Caco-2 (cell line): ENCODE results near the gene CCDC116. TPM values are rescaled to one million over a fixed set of nuclear protein-coding genes. Genes with fewer than 3 reads are reported as not detected.
"Not testable (repeated sequence)": the region's sequence is repeated elsewhere in the genome, so short reads cannot be mapped to it uniquely, and the experiment has no call there.

ENCODE experiments used
- BruUV-seq: library from RNA; stranded (reverse); fragments of 400-500 nt; replicated peaks from 2 replicates; lab custom pipeline; 2021; lab: Mats Ljungman, UMichigan
- CTCF ChIA-PET: fragments of 300-600 bp; sonication (Branson Sonifier 250); formaldehyde crosslinking; loops from one replicate; lab custom pipeline; 2022; ENCODE audit warnings: antibody characterized with exemption; lab: Charles Lee
- POLR2A ChIA-PET: fragments of 300-600 bp; sonication (Branson Sonifier 250); formaldehyde crosslinking; loops from one replicate; lab custom pipeline; 2022; ENCODE audit warnings: antibody characterized with exemption; lab: Charles Lee
- DNase-seq, 2 experiments: peaks; one replicate each; pipeline versions ENCODE4 v3.0.0 to v3.0.0-alpha.2; 2020 to 2022
- H3K27me3 ChIP-seq: replicated peaks from 2 replicates; pipeline ENCODE4 v1.6.0; 2011; ENCODE audit warnings: low read length; ENCODE audit not compliant: control insufficient read depth, insufficient read depth
- H3K36me3 ChIP-seq: 2 replicates; pipeline ENCODE4 v1.5.1; 2011; ENCODE audit warnings: low read length; ENCODE audit not compliant: control insufficient read depth, insufficient read depth
- H3K4me1 ChIP-seq: fragments of 250-450 bp; sonication (Bioruptor Pico); 2 replicates; pipeline ENCODE4 v1.5.1; 2020; ENCODE audit warnings: mild to moderate bottlenecking
- H3K4me3 ChIP-seq: 2 replicates; pipeline ENCODE4 v1.5.1; 2011; ENCODE audit warnings: low read depth, mild to moderate bottlenecking, control low read depth, low read length
- H3K9me3 ChIP-seq: fragments of 250-450 bp; sonication (Bioruptor Pico); 2 replicates; pipeline ENCODE4 v1.5.1; 2020; ENCODE audit warnings: mild to moderate bottlenecking, moderate library complexity
- H3K27ac Mint-ChIP-seq: one replicate; pipeline ENCODE4 v1.8.0; 2022; ENCODE audit warnings: mixed read lengths; ENCODE audit not compliant: unreplicated experiment
- H3K27me3 Mint-ChIP-seq: one replicate; pipeline ENCODE4 v1.8.0; 2022; ENCODE audit warnings: mixed read lengths; ENCODE audit not compliant: insufficient read depth, unreplicated experiment
- H3K36me3 Mint-ChIP-seq: one replicate; pipeline ENCODE4 v1.8.0; 2022; ENCODE audit warnings: mild to moderate bottlenecking, mixed read lengths; ENCODE audit not compliant: insufficient read depth, unreplicated experiment
- H3K4me1 Mint-ChIP-seq: one replicate; pipeline ENCODE4 v1.8.0; 2022; ENCODE audit warnings: low read depth, mixed read lengths; ENCODE audit not compliant: unreplicated experiment
- H3K4me3 Mint-ChIP-seq: one replicate; pipeline ENCODE4 v1.8.0; 2022; ENCODE audit warnings: mild to moderate bottlenecking, moderate library complexity, mixed read lengths; ENCODE audit not compliant: unreplicated experiment
- H3K9me3 Mint-ChIP-seq: one replicate; pipeline ENCODE4 v1.8.0; 2022; ENCODE audit warnings: mixed read lengths; ENCODE audit not compliant: unreplicated experiment
- intact Hi-C: fragments of 100-400 bp; cut with micrococcal nuclease; formaldehyde crosslinking; loops from one replicate; pipeline ENCODE4 v1.10.0; 2022; ENCODE audit not compliant: unreplicated experiment
- total RNA-seq: library from RNA; stranded (reverse); gene quantifications from 2 replicates; pipeline ENCODE4 v1.2.3, GENCODE V29; 2022
- TF ChIP-seq, protein P1 (sequence below), 2 experiments: fragments of 200-600 bp in 1 of 2; IDR thresholded peaks; 1 replicate in 1 of 2; 2 replicates in 1 of 2; pipeline versions ENCODE4 v1.5.1 to v1.8.0; 2011 to 2022; ENCODE audit warnings: antibody characterized with exemption in 1 of 2, control low read depth in 1 of 2, inconsistent platforms in 1 of 2, low read depth in 1 of 2, low read length in 1 of 2, mild to moderate bottlenecking in 1 of 2, moderate library complexity in 1 of 2; ENCODE audit not compliant: insufficient read depth in 1 of 2, severe bottlenecking in 1 of 2, unreplicated experiment in 1 of 2

The CCDC116 gene
- total RNA-seq, 1 experiment from 2014 or later, result not detected

GRCh38 chr22:21636629-21637218 lies 4.2 kb downstream of the CCDC116 start:
- Histone ChIP-seq H3K36me3 (no peaks in the 10 kb centered on the region), H3K4me3 (no peak overlapping the region), H3K9me3 (no peaks in the 10 kb centered on the region), H3K27me3 (no peaks in the 10 kb centered on the region), H3K4me1 (peaks cover 22% of the 10 kb centered on the region)
- no peak for DNase-seq
- Mint-ChIP-seq H3K27me3 (no peaks in the 10 kb centered on the region), H3K9me3 (no peaks in the 10 kb centered on the region), H3K36me3 (peaks cover under 1% of the 10 kb centered on the region), H3K27ac (no peak overlapping the region), H3K4me1 (peaks cover 11% of the 10 kb centered on the region), H3K4me3 (no peak overlapping the region)
- ChIA-PET POLR2A (interaction anchor here (0.6 kb wide), 1 partner anchor 30 kb away, joined by 3 read pairs; no protein-coding TSS in a partner anchor), CTCF (no interaction called here)
- TF ChIP-seq, protein P1, sequence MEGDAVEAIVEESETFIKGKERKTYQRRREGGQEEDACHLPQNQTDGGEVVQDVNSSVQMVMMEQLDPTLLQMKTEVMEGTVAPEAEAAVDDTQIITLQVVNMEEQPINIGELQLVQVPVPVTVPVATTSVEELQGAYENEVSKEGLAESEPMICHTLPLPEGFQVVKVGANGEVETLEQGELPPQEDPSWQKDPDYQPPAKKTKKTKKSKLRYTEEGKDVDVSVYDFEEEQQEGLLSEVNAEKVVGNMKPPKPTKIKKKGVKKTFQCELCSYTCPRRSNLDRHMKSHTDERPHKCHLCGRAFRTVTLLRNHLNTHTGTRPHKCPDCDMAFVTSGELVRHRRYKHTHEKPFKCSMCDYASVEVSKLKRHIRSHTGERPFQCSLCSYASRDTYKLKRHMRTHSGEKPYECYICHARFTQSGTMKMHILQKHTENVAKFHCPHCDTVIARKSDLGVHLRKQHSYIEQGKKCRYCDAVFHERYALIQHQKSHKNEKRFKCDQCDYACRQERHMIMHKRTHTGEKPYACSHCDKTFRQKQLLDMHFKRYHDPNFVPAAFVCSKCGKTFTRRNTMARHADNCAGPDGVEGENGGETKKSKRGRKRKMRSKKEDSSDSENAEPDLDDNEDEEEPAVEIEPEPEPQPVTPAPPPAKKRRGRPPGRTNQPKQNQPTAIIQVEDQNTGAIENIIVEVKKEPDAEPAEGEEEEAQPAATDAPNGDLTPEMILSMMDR (IDR thresholded peaks at IDR 0.05; ENCODE audit: insufficient read depth in 1 of 2, low read depth in 1 of 2, low read length in 1 of 2, severe bottlenecking in 1 of 2, unreplicated experiment in 1 of 2), result no peak
- no TSS peak for BruUV-seq
- intact Hi-C loops, result no loop called here

- H3K4me3 Mint-ChIP-seq, POLR2A ChIA-PET, H3K9me3 ChIP-seq, H3K27ac Mint-ChIP-seq, H3K27me3 ChIP-seq, BruUV-seq, H3K4me3 ChIP-seq, intact Hi-C loops, H3K36me3 ChIP-seq, H3K27me3 Mint-ChIP-seq, DNase-seq, H3K9me3 Mint-ChIP-seq, H3K36me3 Mint-ChIP-seq: not testable (repeated sequence)
- CTCF ChIA-PET, result interaction anchor here (2.2 kb wide), 1 partner anchor 8 kb away, joined by 15 read pairs; the partner anchor contains the start of gene YDJC
- peaks cover 11% of the 10 kb centered on the region for H3K4me1 Mint-ChIP-seq
- peaks cover 22% of the 10 kb centered on the region for H3K4me1 ChIP-seq
These were observed 4.9 kb downstream of the CCDC116 start for GRCh38 chr22:21637450-21637849.

- Mint-ChIP-seq H3K4me3 (no peak overlapping the region), H3K36me3 (peaks cover 24% of the 10 kb centered on the region), H3K9me3 (no peaks in the 10 kb centered on the region), H3K4me1 (peaks cover 19% of the 10 kb centered on the region), H3K27me3 (no peaks in the 10 kb centered on the region), H3K27ac (no peak overlapping the region)
- ChIA-PET CTCF (interaction anchor here (2.2 kb wide), 1 partner anchor 10 kb away, joined by 15 read pairs; the partner anchor contains the start of gene YDJC), POLR2A (interaction anchor here (1.5 kb wide), 1 partner anchor 10 kb away, joined by 5 read pairs; no protein-coding TSS in a partner anchor)
- no peak for DNase-seq
- Histone ChIP-seq H3K27me3 (no peaks in the 10 kb centered on the region), H3K9me3 (no peaks in the 10 kb centered on the region), H3K4me1 (peaks cover 29% of the 10 kb centered on the region), H3K4me3 (no peak overlapping the region), H3K36me3 (no peaks in the 10 kb centered on the region)
- no TSS peak for BruUV-seq
- intact Hi-C loops, result no loop called here
- TF ChIP-seq, protein P1 (IDR thresholded peaks at IDR 0.05; ENCODE audit: insufficient read depth in 1 of 2, low read depth in 1 of 2, low read length in 1 of 2, severe bottlenecking in 1 of 2, unreplicated experiment in 1 of 2), result no peak
These were observed 6.8 kb downstream of the CCDC116 start for GRCh38 chr22:21639359-21639758.
